Activated CD8-positive, alpha-beta memory T cell treated with anti-CD3 and anti-CD28 coated beads for 48 hours (primary cell): ENCODE results near the gene ATF7IP2.
A peak's percentile ranks its signal among the peaks of the same experiment; 100 is the strongest.
"Not testable (repeated sequence)": the region's sequence is repeated elsewhere in the genome, so short reads cannot be mapped to it uniquely, and the experiment has no call there.

Source experiments
- DNase-seq, 3 experiments: peaks; one replicate each; pipeline ENCODE4 v3.0.0-alpha.2; 2020; ENCODE audit warnings: low read depth in 2 of 3, low spot score in 2 of 3

Gene ATF7IP2

DNA sequence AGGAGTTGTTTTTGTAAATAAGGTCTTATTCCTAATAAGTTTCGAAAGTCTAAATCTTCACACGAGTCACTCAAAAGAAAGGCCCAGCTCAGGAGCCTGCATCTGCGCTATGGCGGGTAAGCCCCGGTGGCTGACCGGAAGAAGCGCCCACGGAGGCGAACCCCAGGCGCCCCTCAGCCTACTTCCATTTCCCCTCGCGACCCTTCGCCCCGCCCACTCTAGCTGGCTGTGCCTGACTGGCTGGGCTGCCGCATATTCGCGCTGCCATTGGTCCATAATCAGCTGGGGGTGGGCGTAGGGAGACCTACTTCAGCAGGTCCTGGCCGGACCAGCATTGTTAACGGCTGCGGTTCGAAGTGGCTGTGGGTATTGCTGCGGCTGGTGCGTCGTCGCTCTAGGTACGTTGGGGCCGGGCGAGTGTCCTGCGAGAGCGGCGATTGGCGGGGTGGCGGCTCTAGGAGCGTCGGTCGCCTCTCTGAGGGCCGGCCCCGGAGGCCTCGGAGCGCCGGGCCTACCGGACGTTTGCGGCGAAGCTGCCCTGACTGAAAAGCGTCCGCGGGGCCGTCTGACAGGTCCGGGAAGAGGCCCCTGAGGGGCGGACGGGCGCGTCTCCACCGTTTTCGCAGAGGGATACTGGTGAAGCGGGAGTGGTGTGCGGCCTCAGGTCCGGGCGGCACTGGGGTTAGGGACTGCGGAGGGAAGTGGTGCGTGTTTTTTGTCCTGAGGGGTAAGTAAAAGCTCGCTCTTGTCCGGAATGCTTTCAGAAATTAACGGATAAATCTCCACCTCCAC, at the start of gene ATF7IP2:
Gene ATF7IP2, plus strand, starts transcription at position 337 of the 792 bp plus-strand sequence. CDS start 44,560 bp downstream, outside the sequence.
- DNase-seq, result peak; percentile 68 to 74 (median 71)

DNA sequence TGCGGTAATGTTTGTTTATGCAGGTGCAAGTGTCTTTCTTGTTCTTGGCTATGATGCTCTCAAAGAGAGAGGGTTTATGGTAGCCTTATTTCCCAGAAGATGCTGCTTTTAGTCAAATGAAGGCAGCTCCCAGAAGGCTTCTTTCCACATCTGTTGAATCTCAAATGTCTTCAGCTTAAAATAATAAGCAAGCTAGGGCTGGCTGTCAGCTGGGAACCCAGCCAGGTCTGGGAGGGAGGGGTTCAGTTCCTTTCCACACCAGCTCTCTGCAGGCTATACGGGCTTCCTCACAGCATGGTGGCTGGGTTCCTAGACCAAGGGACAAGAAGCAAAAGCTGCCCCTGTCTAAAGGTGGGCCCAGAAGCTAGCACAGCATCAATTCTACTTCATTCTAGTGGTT, 47.4 kb upstream of the ATF7IP2 start:
- DNase-seq, result no peak

GRCh38 chr16:10339777-10340732, 45.8 kb upstream of the ATF7IP2 start:
- DNase-seq, result no peak

- DNase-seq, result no peak
Measured at GRCh38 chr16:10343124-10343760, 42.6 kb upstream of the ATF7IP2 start.

- DNase-seq, result not testable (repeated sequence)
Measured at GRCh38 chr16:10344699-10345098, 41.2 kb upstream of the ATF7IP2 start.

DNA sequence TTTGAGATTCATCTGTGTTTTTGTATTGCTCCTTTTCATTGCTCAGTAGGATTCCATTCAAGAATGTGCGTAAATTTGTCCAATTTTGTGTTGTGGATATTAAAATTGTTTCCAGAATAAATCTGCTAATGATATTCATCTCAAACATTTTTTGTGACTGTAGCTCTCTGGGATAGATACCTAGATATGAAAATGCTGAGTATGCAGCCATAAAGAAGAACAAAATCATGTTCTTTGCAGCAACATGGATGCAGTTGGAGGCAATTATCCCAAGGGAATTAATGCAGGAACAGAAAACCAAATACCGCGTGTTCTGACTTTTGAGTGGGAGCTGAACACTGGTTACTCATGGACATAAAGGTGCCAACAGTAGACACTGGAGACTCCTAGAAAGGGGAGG, 40.2 kb upstream of the ATF7IP2 start:
- DNase-seq, result no peak

GRCh38 chr16:10349851-10350250, 36.0 kb upstream of the ATF7IP2 start:
- DNase-seq, result no peak

GRCh38 chr16:10352262-10352661, 33.6 kb upstream of the ATF7IP2 start:
- DNase-seq, result no peak

GRCh38 chr16:10355589-10355988, 30.3 kb upstream of the ATF7IP2 start:
- DNase-seq, result no peak

GRCh38 chr16:10356870-10357842, 28.7 kb upstream of the ATF7IP2 start:
- DNase-seq, result no peak

DNA sequence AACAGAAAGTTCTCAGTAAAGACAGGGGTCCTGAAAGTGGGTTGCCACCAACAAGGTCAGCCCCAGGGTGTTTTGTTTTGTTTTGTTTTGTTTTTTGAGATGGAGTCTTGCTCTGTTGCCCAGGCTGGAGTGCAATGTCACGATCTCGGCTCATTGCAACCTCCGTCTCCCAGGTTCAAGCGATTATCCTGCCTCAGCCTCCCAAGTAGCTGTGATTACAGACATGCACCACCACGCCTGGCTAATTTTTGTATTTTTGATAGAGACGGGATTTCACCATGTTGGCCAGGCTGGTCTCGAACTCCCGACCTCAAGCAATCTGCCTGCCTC, 24.1 kb upstream of the ATF7IP2 start:
- DNase-seq, result not testable (repeated sequence)

GRCh38 chr16:10362077-10362863, 23.6 kb upstream of the ATF7IP2 start:
- no peak for DNase-seq

- not testable (repeated sequence) for DNase-seq
Measured at GRCh38 chr16:10362864-10363197, 23.0 kb upstream of the ATF7IP2 start.

- not testable (repeated sequence) for DNase-seq
Measured at GRCh38 chr16:10366619-10367018, 19.2 kb upstream of the ATF7IP2 start.

DNA sequence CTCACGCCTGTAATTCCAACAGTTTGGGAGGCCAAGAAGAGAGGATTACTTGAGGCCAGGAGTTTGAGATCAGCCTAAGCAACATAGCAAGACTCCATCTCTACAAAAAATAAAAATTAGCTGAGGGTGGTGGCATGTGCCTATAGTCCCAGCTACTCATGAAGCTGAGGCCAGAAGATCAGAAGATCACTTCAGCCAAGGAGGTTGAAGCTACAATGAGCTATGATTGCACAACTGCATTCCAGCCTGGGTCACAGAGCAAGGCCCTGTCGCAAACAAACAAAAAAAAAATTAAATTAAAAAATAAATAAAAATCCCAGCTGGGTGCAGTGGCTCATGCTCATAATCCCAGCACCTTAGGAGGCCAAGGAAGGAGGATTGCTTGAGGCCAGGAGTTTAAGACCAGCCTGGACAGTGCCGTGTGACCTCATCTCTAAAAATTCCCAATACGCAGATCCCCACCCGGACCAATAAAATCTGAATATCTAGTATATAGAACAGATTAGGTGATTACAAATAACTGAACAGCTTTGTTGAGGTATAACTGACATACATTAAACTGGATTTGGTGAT, 18.2 kb upstream of the ATF7IP2 start:
- DNase-seq, result no peak

DNA sequence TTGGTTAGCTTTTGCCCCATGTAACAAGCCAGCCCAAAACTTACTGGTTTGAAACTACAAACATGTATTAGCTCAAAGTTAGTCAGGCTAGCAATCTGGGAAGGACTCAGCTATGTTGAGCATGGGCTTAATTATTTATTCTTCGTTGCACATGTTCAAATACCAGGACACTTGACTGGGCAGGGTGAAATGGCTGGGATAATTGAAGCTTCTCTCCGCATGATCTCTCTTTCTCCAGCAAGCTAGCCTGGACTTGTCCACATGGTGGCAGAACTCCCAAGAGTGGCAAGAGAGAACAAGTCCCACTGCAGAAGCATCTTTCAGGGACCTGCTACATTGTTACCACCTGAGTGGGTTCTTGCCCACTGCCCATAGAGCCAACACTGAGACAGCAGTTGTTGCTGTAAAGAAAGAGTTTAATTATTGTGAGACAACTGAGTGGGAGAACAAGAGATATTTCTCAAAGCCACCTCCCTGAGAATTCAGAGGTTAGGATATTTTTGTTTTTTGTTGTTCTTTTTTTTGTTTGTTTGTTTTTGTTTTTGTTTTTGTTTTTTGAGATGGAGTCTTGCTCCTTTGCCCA, 16.8 kb upstream of the ATF7IP2 start:
- DNase-seq, result no peak

GRCh38 chr16:10370096-10370726, 15.7 kb upstream of the ATF7IP2 start:
- DNase-seq, result no peak

DNA sequence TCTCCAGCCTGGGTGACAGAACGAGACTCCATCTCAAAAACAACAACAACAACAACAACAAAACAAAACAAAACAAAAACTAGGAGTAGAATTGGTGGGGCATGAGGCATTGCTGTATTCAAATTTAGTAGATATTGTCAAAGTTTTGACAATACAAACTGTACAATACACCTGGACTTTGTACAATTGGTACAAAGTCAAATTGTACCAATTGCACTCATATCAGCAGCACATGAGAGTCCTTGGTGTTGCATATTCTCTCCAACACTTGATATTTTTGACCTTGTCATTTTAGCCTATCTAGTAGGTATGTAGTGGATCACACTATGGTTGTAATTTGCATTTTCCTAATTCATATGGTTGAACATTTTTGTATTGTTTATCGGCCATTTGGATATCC, 14.3 kb upstream of the ATF7IP2 start:
- no peak for DNase-seq

GRCh38 chr16:10373556-10373955, 12.3 kb upstream of the ATF7IP2 start:
- no peak for DNase-seq
